H9 (cell line): Measurements from ENCODE around the gene TXNL4A. TPM values are rescaled to one million over a fixed set of nuclear protein-coding genes. Genes with fewer than 3 reads are reported as not detected.

Experiments
- DNase-seq: peaks from one replicate; pipeline ENCODE4 v3.0.0-alpha.2; 2017
- H2AFZ ChIP-seq: one replicate; pipeline ENCODE4 v1.6.1; 2013; ENCODE audit warnings: mild to moderate bottlenecking, low read length, control low read depth, moderate library complexity
- H2AK5ac ChIP-seq: 2 replicates; pipeline ENCODE4 v1.6.1; 2013; ENCODE audit warnings: low read length, control low read depth, mixed read lengths; ENCODE audit not compliant: insufficient read length
- H2BK120ac ChIP-seq: one replicate; pipeline ENCODE4 v1.6.1; 2013; ENCODE audit warnings: low read depth, mild to moderate bottlenecking, low read length, control low read depth, inconsistent platforms; ENCODE audit not compliant: poor library complexity, severe bottlenecking
- H2BK12ac ChIP-seq: 2 replicates; pipeline ENCODE4 v1.6.1; 2013; ENCODE audit warnings: low read length, control low read depth, mixed read lengths, low read depth; ENCODE audit not compliant: insufficient read length
- H2BK15ac ChIP-seq: 2 replicates; pipeline ENCODE4 v1.6.1; 2013; ENCODE audit warnings: low read depth, low read length, control low read depth
- H2BK20ac ChIP-seq: one replicate; pipeline ENCODE4 v1.6.1; 2013; ENCODE audit warnings: low read depth, mild to moderate bottlenecking, low read length, control low read depth, inconsistent platforms; ENCODE audit not compliant: poor library complexity, severe bottlenecking
- H2BK5ac ChIP-seq: 2 replicates; pipeline ENCODE4 v1.6.1; 2013; ENCODE audit warnings: low read length, control low read depth, mixed read lengths; ENCODE audit not compliant: insufficient read length
- H3K14ac ChIP-seq: 2 replicates; pipeline ENCODE4 v1.6.1; 2013; ENCODE audit warnings: low read length, control low read depth; ENCODE audit not compliant: insufficient read depth
- H3K18ac ChIP-seq: 2 replicates; pipeline ENCODE4 v1.6.1; 2013; ENCODE audit warnings: low read depth, mild to moderate bottlenecking, mixed read lengths, low read length, control low read depth; ENCODE audit not compliant: insufficient read length
- H3K23ac ChIP-seq: 2 replicates; pipeline ENCODE4 v1.6.1; 2013; ENCODE audit warnings: low read length, control low read depth, mixed read lengths, low read depth; ENCODE audit not compliant: insufficient read length
- H3K23me2 ChIP-seq: 2 replicates; pipeline ENCODE4 v1.6.1; 2013; ENCODE audit warnings: low read depth, mild to moderate bottlenecking, mixed read lengths, low read length, control low read depth; ENCODE audit not compliant: insufficient read length, poor library complexity, severe bottlenecking
- H3K27ac ChIP-seq: 2 replicates; pipeline ENCODE4 v1.5.1; 2013; ENCODE audit warnings: low read length, control low read depth, mixed read lengths, low read depth; ENCODE audit not compliant: insufficient read length
- H3K27me3 ChIP-seq: 2 replicates; pipeline ENCODE4 v1.6.1; 2013; ENCODE audit warnings: low read length, control low read depth, inconsistent platforms; ENCODE audit not compliant: insufficient read depth
- H3K4ac ChIP-seq: 2 replicates; pipeline ENCODE4 v1.6.1; 2013; ENCODE audit warnings: low read depth, mild to moderate bottlenecking, control low read depth, inconsistent platforms, low read length, moderate library complexity
- H3K4me1 ChIP-seq: 2 replicates; pipeline ENCODE4 v1.6.1; 2013; ENCODE audit warnings: low read length, control low read depth, inconsistent platforms; ENCODE audit not compliant: insufficient read depth
- H3K4me2 ChIP-seq: 2 replicates; pipeline ENCODE4 v1.6.1; 2013; ENCODE audit warnings: low read length, control low read depth, mixed read lengths; ENCODE audit not compliant: insufficient read length, insufficient read depth
- H3K56ac ChIP-seq: 2 replicates; pipeline ENCODE4 v1.6.1; 2013; ENCODE audit warnings: low read depth, mild to moderate bottlenecking, mixed read lengths, low read length, control low read depth; ENCODE audit not compliant: insufficient read length
- H3K79me1 ChIP-seq: 2 replicates; pipeline ENCODE4 v1.6.1; 2013; ENCODE audit warnings: low read depth, mild to moderate bottlenecking, moderate library complexity, low read length, control low read depth, inconsistent platforms; ENCODE audit not compliant: insufficient read depth, poor library complexity, severe bottlenecking
- H3K79me2 ChIP-seq: 2 replicates; pipeline ENCODE4 v1.6.1; 2013; ENCODE audit warnings: low read length, control low read depth, inconsistent platforms; ENCODE audit not compliant: insufficient read depth
- H3K9ac ChIP-seq: 2 replicates; pipeline ENCODE4 v1.6.1; 2013; ENCODE audit warnings: low read length, control low read depth, mixed read lengths; ENCODE audit not compliant: insufficient read length; ENCODE audit errors: extremely low read depth
- H3K9me3 ChIP-seq: one replicate; pipeline ENCODE4 v1.6.1; 2013; ENCODE audit warnings: low read depth, low read length, inconsistent platforms; ENCODE audit not compliant: control insufficient read depth
- H3T11ph ChIP-seq: one replicate; pipeline ENCODE4 v1.6.1; 2013; ENCODE audit warnings: mild to moderate bottlenecking, low read length, control low read depth, inconsistent platforms
- H4K20me1 ChIP-seq: one replicate; pipeline ENCODE4 v1.6.1; 2013; ENCODE audit not compliant: control insufficient read depth, insufficient read length, insufficient read depth
- H4K5ac ChIP-seq: 2 replicates; pipeline ENCODE4 v1.6.1; 2013; ENCODE audit warnings: low read depth, mild to moderate bottlenecking, mixed read lengths, low read length, control low read depth; ENCODE audit not compliant: insufficient read length
- H4K8ac ChIP-seq: replicated peaks from 2 replicates; pipeline ENCODE4 v1.6.1; 2013; ENCODE audit warnings: low read length, control low read depth, mixed read lengths, low read depth; ENCODE audit not compliant: insufficient read length
- H4K91ac ChIP-seq: 2 replicates; pipeline ENCODE4 v1.6.1; 2013; ENCODE audit warnings: low read depth, mild to moderate bottlenecking, moderate library complexity, mixed read lengths, low read length, control low read depth; ENCODE audit not compliant: insufficient read length
- H3K27ac Mint-ChIP-seq, 3 experiments: 2 replicates in 2 of 3; 3 replicates in 1 of 3; pipeline ENCODE4 v1.8.0; 2020 to 2021; ENCODE audit warnings: mixed read lengths in 3 of 3, mild to moderate bottlenecking in 1 of 3, moderate library complexity in 1 of 3
- H3K27me3 Mint-ChIP-seq: 2 replicates; pipeline ENCODE4 v1.8.0; 2021; ENCODE audit warnings: low read depth, mild to moderate bottlenecking, moderate library complexity, mixed read lengths
- H3K36me3 Mint-ChIP-seq, 3 experiments: 2 replicates in 2 of 3; 3 replicates in 1 of 3; pipeline ENCODE4 v1.8.0; 2020 to 2021; ENCODE audit warnings: low read depth in 3 of 3, mixed read lengths in 3 of 3; ENCODE audit not compliant: insufficient read depth in 1 of 3
- H3K4me1 Mint-ChIP-seq, 2 experiments: 2 replicates each; pipeline ENCODE4 v1.8.0; 2020; ENCODE audit warnings: mixed read lengths in 2 of 2
- H3K4me3 Mint-ChIP-seq, 2 experiments: 2 replicates in 1 of 2; 3 replicates in 1 of 2; pipeline ENCODE4 v1.8.0; 2020 to 2021; ENCODE audit warnings: mild to moderate bottlenecking in 2 of 2, mixed read lengths in 2 of 2, moderate library complexity in 1 of 2
- H3K9me3 Mint-ChIP-seq, 2 experiments: 2 replicates in 1 of 2; 3 replicates in 1 of 2; pipeline ENCODE4 v1.8.0; 2020; ENCODE audit warnings: mild to moderate bottlenecking in 2 of 2, mixed read lengths in 2 of 2, moderate library complexity in 1 of 2
- CTCF ChIP-seq: fragments of 200-600 bp; sonication (generic); conservative IDR thresholded peaks from 3 replicates; pipeline ENCODE4 v1.8.0; 2021; ENCODE audit warnings: antibody characterized with exemption, mild to moderate bottlenecking
- WGBS: extraction: QIAGEN DNeasy Blood & Tissue Kit; methylation state at CpG from one replicate; pipeline ENCODE4 v1.1.7; 2013; ENCODE audit warnings: missing lambda C conversion rate, low lambda C conversion rate, mixed read lengths; ENCODE audit not compliant: insufficient read length; ENCODE audit errors: extremely low coverage; 5-methylcytosine and 5-hydroxymethylcytosine counted together
- long read RNA-seq: library from polyadenylated mRNA; unstranded; transcript quantifications from one replicate; pipeline ENCODE4 v2.0.0, GENCODE V29; 2020
- total RNA-seq: library from RNA; stranded (reverse); gene quantifications from 2 replicates; pipeline ENCODE4 v1.2.1, GENCODE V29; 2021

The TXNL4A gene
- 163 and 164 TPM in 2 replicates for total RNA-seq
- long read RNA-seq, transcript TXNL4A-201 (3 exons, 3,504 nt) = major isoform, 12 of 21 reads
- long read RNA-seq, partial matches to known transcripts = 0 of 21 reads
- long read RNA-seq, other reads (novel, unspliced or antisense) = 5 of 21 reads

- H3K79me1 ChIP-seq = peaks cover 3% of the 10 kb centered on the region
- no peak within 1 kb of the TSS for H4K8ac ChIP-seq
- peak within 1 kb of the TSS; percentile 90 for H3K18ac ChIP-seq
- no peak within 1 kb of the TSS for H3K23ac ChIP-seq
- H2BK20ac ChIP-seq = no peak within 1 kb of the TSS
- H3K27ac Mint-ChIP-seq = peak within 1 kb of the TSS; percentile 72 to 98 (median 82); a peak in 6 of 7 replicates
- H4K91ac ChIP-seq = no peak within 1 kb of the TSS
- peaks cover 37% of the 10 kb centered on the region for H3K79me2 ChIP-seq
- no peak within 1 kb of the TSS for H4K5ac ChIP-seq
- peak within 1 kb of the TSS; percentile 91 for H3K9ac ChIP-seq
- no peaks in the 10 kb centered on the region for H3K9me3 ChIP-seq
- no peaks in the 10 kb centered on the region for H3K9me3 Mint-ChIP-seq
- H2AFZ ChIP-seq = no peak within 1 kb of the TSS
- peak within 1 kb of the TSS; percentile 82 to 90 for H3K4me3 Mint-ChIP-seq
- H3K4me1 Mint-ChIP-seq = peaks cover 30% of the 10 kb centered on the region in 2 experiments
- H2BK12ac ChIP-seq = no peak within 1 kb of the TSS
- H3K4me1 ChIP-seq = peaks cover 1% of the 10 kb centered on the region; the same call in 1 of the 2 replicates
- peak; percentile 78 for DNase-seq
- TF ChIP-seq CTCF = no peak
- no peak within 1 kb of the TSS for H2BK5ac ChIP-seq
- no peaks in the 10 kb centered on the region for H3K27me3 ChIP-seq
- no peaks in the 10 kb centered on the region for H4K20me1 ChIP-seq
- no peaks in the 10 kb centered on the region for H3K27me3 Mint-ChIP-seq
- no peak within 1 kb of the TSS for H2BK120ac ChIP-seq
- peak within 1 kb of the TSS; percentile 77 for H3K4me2 ChIP-seq
- peaks cover 19 to 31% (median 22%) of the 10 kb centered on the region in 3 experiments; a peak in 6 of 7 replicates for H3K36me3 Mint-ChIP-seq
- no peak within 1 kb of the TSS for H2BK15ac ChIP-seq
- H3K56ac ChIP-seq = no peak within 1 kb of the TSS
- H3K4ac ChIP-seq = no peak within 1 kb of the TSS
- H2AK5ac ChIP-seq = no peak within 1 kb of the TSS
- no CpG with 5 or more reads among the region's 71 CpGs for whole genome bisulfite sequencing
- H3K14ac ChIP-seq = peak within 1 kb of the TSS; percentile 93
- no peak within 1 kb of the TSS for H3T11ph ChIP-seq
- H3K27ac ChIP-seq = no peak within 1 kb of the TSS
- peaks cover 8% of the 10 kb centered on the region for H3K23me2 ChIP-seq
Measured at GRCh38 chr18:79988451-79989194, at the start of gene TXNL4A. Gene TXNL4A (minus strand): TSS chr18:79988563. CDS start chr18:79988392, 171 bp downstream.
